Fibroblast of lung (primary cell): ENCODE results near the gene GLUL. TPM values are rescaled to one million over a fixed set of nuclear protein-coding genes. Genes with fewer than 3 reads are reported as not detected.

ENCODE experiments used
- DNase-seq, 2 donors: peaks; one replicate each; pipeline versions ENCODE4 v3.0.0 to v3.0.0-alpha.2; 2010; ENCODE audit warnings: low read depth in 2 of 2
- H2AFZ ChIP-seq: 2 replicates; pipeline ENCODE4 v1.5.1; 2012; ENCODE audit warnings: low read length, control low read depth, inconsistent platforms
- H3K27ac ChIP-seq: 2 replicates; pipeline ENCODE4 v1.5.1; 2011; ENCODE audit warnings: low read length, control low read depth; ENCODE audit not compliant: insufficient read depth
- H3K27me3 ChIP-seq: 2 replicates; pipeline ENCODE4 v1.5.1; 2011; ENCODE audit warnings: mild to moderate bottlenecking, low read length; ENCODE audit not compliant: control insufficient read depth, insufficient read depth
- H3K36me3 ChIP-seq: 2 replicates; pipeline ENCODE4 v1.5.1; 2011; ENCODE audit warnings: low read length; ENCODE audit not compliant: control insufficient read depth, insufficient read depth
- H3K4me1 ChIP-seq: 2 replicates; pipeline ENCODE4 v1.5.1; 2011; ENCODE audit warnings: low read length; ENCODE audit not compliant: control insufficient read depth, insufficient read depth; ENCODE audit errors: extremely low read depth
- H3K4me2 ChIP-seq: 2 replicates; pipeline ENCODE4 v1.5.1; 2011; ENCODE audit warnings: low read length, control low read depth; ENCODE audit not compliant: insufficient read depth; ENCODE audit errors: extremely low read depth
- H3K4me3 ChIP-seq, 4 experiments: fragments of 200-600 bp in 1 of 4; sonication (generic) in 1 of 4; replicated peaks in 1 of 4; 2 replicates each; pipeline ENCODE4 v1.5.1; 2011 to 2016; ENCODE audit warnings: low read length in 4 of 4, low read depth in 3 of 4, mild to moderate bottlenecking in 3 of 4, control low read depth in 2 of 4, inconsistent platforms in 1 of 4, mixed read lengths in 1 of 4; ENCODE audit not compliant: insufficient read depth in 1 of 4; ENCODE audit errors: control extremely low read depth in 1 of 4
- H3K79me2 ChIP-seq: 2 replicates; pipeline ENCODE4 v1.5.1; 2012; ENCODE audit warnings: mild to moderate bottlenecking, low read length, inconsistent platforms; ENCODE audit not compliant: control insufficient read depth, insufficient read depth
- H3K9ac ChIP-seq: 2 replicates; pipeline ENCODE4 v1.5.1; 2011; ENCODE audit warnings: mild to moderate bottlenecking, low read length, control low read depth; ENCODE audit not compliant: insufficient read depth
- H3K9me3 ChIP-seq: 2 replicates; pipeline ENCODE4 v1.5.1; 2012; ENCODE audit warnings: low read depth, low read length; ENCODE audit not compliant: control insufficient read depth, insufficient read depth
- H4K20me1 ChIP-seq: 2 replicates; pipeline ENCODE4 v1.5.1; 2011; ENCODE audit warnings: low read length; ENCODE audit not compliant: control insufficient read depth, insufficient read depth; ENCODE audit errors: extremely low read depth
- EZH2 ChIP-seq: IDR thresholded peaks from 2 replicates; pipeline ENCODE4 v1.5.1; 2012; ENCODE audit warnings: low read length, control low read depth, mild to moderate bottlenecking; ENCODE audit errors: missing control alignments
- polyA plus RNA-seq, 2 donors: library from polyadenylated mRNA; depleted of rRNA in 1 of 2; stranded (reverse) in 1 of 2; unstranded in 1 of 2; fragments of >200 nt; gene quantifications; 2 replicates each; pipeline ENCODE4 v1.2.1, GENCODE V29; 2011 to 2012; ENCODE audit warnings: missing spikeins in 1 of 2
- total RNA-seq: library from RNA; depleted of rRNA; stranded (reverse); fragments of >200 nt; gene quantifications from 2 replicates; pipeline ENCODE4 v1.2.1, GENCODE V29; 2014
- TF ChIP-seq, protein P1 (sequence below), 2 donors: IDR thresholded peaks in 1 of 2; conservative IDR thresholded peaks in 1 of 2; 1 replicate in 1 of 2; 2 replicates in 1 of 2; pipeline ENCODE4 v1.5.1; 2011 to 2012; ENCODE audit warnings: low read length in 2 of 2, control low read depth in 1 of 2, inconsistent platforms in 1 of 2, low read depth in 1 of 2, mild to moderate bottlenecking in 1 of 2

Gene GLUL
- total and polyA plus RNA-seq, 2 donors (not counting 1 experiment from before 2014, with no cell fraction given), result 187 to 523 TPM

DNA sequence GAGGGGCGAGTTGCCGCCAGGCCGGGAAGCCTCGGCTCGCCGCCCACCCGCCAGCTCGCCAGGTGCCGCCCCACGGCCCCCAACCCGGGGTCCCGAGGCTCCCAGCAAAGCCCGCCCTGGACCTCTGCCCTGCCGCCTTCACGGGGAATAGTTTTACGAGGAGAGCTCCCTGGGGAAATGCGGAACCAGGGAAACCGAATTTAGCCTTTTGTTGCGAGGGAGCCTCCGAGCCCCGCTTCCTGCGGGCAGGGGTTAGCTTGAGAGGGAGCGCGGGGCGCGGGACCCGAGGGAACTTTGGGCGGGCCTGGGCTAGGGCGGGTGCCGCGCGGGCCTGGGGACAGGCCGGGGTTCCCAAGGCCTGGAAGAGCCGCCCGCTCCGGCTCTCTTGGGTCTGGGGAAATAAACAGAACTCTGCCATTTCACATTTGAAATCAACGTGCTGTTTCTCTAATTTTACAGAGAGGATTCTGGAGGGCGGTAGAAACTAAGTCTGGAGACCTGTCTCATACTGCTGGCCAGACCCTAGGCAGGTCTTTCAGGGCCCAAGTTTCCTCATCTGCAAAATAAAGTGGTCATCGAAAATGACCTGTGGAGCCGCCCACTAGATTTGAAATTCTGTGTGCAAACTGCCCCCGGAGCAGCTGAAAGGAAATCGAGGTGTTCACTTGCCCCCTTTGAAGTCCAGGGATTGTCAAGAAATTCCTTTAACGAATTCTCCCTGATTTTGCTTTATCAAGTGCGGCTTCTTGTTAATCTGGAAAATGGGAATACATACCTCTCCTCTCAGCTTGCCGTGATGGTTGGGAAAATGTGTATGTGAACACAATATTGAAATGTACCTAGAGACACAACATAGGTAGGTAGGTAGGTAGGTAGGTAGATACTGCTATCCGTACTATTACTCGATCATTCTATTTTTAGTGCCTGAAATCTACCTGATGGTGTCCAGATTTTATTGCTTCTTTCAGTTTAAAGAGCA, 749 bp upstream of the GLUL start:
- H3K27me3 ChIP-seq, result no peaks in the 10 kb centered on the region
- H3K79me2 ChIP-seq, result peaks cover 36% of the 10 kb centered on the region
- H3K9me3 ChIP-seq, result no peaks in the 10 kb centered on the region
- TF ChIP-seq EZH2, result no peak
- TF ChIP-seq, protein P1, sequence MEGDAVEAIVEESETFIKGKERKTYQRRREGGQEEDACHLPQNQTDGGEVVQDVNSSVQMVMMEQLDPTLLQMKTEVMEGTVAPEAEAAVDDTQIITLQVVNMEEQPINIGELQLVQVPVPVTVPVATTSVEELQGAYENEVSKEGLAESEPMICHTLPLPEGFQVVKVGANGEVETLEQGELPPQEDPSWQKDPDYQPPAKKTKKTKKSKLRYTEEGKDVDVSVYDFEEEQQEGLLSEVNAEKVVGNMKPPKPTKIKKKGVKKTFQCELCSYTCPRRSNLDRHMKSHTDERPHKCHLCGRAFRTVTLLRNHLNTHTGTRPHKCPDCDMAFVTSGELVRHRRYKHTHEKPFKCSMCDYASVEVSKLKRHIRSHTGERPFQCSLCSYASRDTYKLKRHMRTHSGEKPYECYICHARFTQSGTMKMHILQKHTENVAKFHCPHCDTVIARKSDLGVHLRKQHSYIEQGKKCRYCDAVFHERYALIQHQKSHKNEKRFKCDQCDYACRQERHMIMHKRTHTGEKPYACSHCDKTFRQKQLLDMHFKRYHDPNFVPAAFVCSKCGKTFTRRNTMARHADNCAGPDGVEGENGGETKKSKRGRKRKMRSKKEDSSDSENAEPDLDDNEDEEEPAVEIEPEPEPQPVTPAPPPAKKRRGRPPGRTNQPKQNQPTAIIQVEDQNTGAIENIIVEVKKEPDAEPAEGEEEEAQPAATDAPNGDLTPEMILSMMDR (conservative IDR thresholded peaks at IDR 0.05 in 1 of 2, IDR thresholded peaks at IDR 0.05 in 1 of 2; ENCODE audit: low read depth in 1 of 2, low read length in 2 of 2), result no peak
- DNase-seq, result peak; percentile 27 to 53
- H3K4me1 ChIP-seq, result peaks cover 4% of the 10 kb centered on the region
- H3K4me3 ChIP-seq, result peak overlapping the region; percentile 53 to 98 (median 96)
- peak overlapping the region; percentile 74 for H3K9ac ChIP-seq
- peak overlapping the region; percentile 86 for H3K27ac ChIP-seq
- H2AFZ ChIP-seq, result peak overlapping the region; percentile 66
- H3K4me2 ChIP-seq, result peak overlapping the region; percentile 28
- H3K36me3 ChIP-seq, result peaks cover 3% of the 10 kb centered on the region
- H4K20me1 ChIP-seq, result peaks cover 5% of the 10 kb centered on the region

DNA sequence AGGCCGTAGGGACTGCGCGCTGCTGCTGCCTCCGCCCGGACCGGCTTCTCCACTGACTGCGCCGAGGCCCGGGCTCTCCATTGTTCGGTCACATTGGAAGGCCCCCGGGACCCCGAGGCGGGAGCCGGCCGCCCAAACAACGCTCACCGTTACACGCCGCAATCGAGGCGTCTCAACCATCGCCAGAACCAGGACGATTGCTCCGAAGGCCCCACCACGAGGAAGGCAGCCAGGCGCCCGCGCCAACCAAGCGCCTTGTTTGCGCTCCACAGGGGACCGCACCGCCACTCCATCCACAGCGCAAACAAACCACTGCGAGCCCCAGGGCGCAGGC, 595 bp downstream of the GLUL start:
- peaks cover 5% of the 10 kb centered on the region for H4K20me1 ChIP-seq
- peaks cover 8% of the 10 kb centered on the region for H3K36me3 ChIP-seq
- H3K4me1 ChIP-seq, result peaks cover 4% of the 10 kb centered on the region
- H3K4me3 ChIP-seq, result peak overlapping the region; percentile 95 to 98 (median 96)
- no peaks in the 10 kb centered on the region for H3K27me3 ChIP-seq
- peak overlapping the region; percentile 46 for H3K4me2 ChIP-seq
- peak overlapping the region; percentile 86 for H3K27ac ChIP-seq
- no peak for TF ChIP-seq EZH2
- TF ChIP-seq, protein P1 (conservative IDR thresholded peaks at IDR 0.05 in 1 of 2, IDR thresholded peaks at IDR 0.05 in 1 of 2; ENCODE audit: low read depth in 1 of 2, low read length in 2 of 2), result no peak
- no peaks in the 10 kb centered on the region for H3K9me3 ChIP-seq
- DNase-seq, result no peak
- peak overlapping the region; percentile 74 for H3K9ac ChIP-seq
- H2AFZ ChIP-seq, result no peak overlapping the region
- peaks cover 36% of the 10 kb centered on the region for H3K79me2 ChIP-seq

DNA sequence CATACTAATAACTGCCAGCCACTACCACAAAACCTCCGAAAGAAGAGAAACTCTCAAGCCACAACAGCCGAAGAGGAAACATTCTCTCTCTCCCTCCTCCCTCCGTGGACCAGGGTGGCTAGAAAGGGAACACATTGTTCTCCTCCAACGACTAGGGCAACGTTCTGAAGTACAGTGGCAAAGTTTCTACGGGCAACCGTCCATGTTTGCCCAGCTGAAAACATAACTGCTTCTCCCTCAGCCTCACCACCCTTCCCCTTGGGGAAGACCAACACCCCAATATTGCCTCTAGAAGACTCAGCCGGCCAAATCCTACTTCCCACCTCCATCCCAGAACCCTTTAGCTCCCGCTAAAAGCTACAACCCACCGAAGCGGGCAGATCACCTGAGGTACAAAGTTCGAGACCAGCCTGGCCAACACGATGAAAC, 2.0 kb downstream of the GLUL start:
- no peak for TF ChIP-seq EZH2
- TF ChIP-seq, protein P1 (conservative IDR thresholded peaks at IDR 0.05 in 1 of 2, IDR thresholded peaks at IDR 0.05 in 1 of 2; ENCODE audit: low read depth in 1 of 2, low read length in 2 of 2), result no peak
- Histone ChIP-seq H3K79me2 (peaks cover 36% of the 10 kb centered on the region), H3K27ac (peak overlapping the region; percentile 22), H3K4me2 (peak overlapping the region; percentile 71), H2AFZ (no peak overlapping the region), H3K27me3 (no peaks in the 10 kb centered on the region), H3K4me1 (peaks cover 4% of the 10 kb centered on the region), H3K36me3 (peaks cover 16% of the 10 kb centered on the region), H3K4me3 (peak overlapping the region; percentile 95 to 98 (median 96)), H4K20me1 (peaks cover 5% of the 10 kb centered on the region), H3K9me3 (no peaks in the 10 kb centered on the region), H3K9ac (peak overlapping the region; percentile 38)
- no peak for DNase-seq
